OCI-LY3 (cell line): Measurements from ENCODE around the gene CIB4.

Source experiments
- H2AFZ ChIP-seq: fragments of 200-600, 300-600 bp; shearing (Covaris generic); 2 replicates; pipeline ENCODE4 v1.6.0; 2014; ENCODE audit warnings: antibody characterized with exemption, low read depth, low read length
- H3K27ac ChIP-seq: fragments of 200-600, 300-600 bp; sonication (generic); 2 replicates; pipeline ENCODE4 v1.5.1; 2014; ENCODE audit warnings: mild to moderate bottlenecking, low read length, moderate library complexity, mixed read lengths
- H3K27me3 ChIP-seq: fragments of 200-600, 300-600 bp; sonication (generic); 2 replicates; pipeline ENCODE4 v1.6.1; 2014; ENCODE audit warnings: low read depth, low read length, mixed read lengths
- H3K36me3 ChIP-seq: fragments of 200-600, 300-600 bp; sonication (generic); replicated peaks from 2 replicates; pipeline ENCODE3; 2014; ENCODE audit warnings: low read depth, low read length, mixed read lengths
- H3K4me1 ChIP-seq: fragments of 300-600, 200-600 bp; sonication (generic); 2 replicates; pipeline ENCODE4 v1.6.1; 2014; ENCODE audit warnings: low read length, mixed read lengths
- H3K4me2 ChIP-seq: fragments of 200-600, 300-600 bp; sonication (generic); 2 replicates; pipeline ENCODE4 v1.6.1; 2014; ENCODE audit warnings: low read length, mixed read lengths
- H3K4me3 ChIP-seq: fragments of 300-600, 200-600 bp; sonication (generic); 2 replicates; pipeline ENCODE4 v1.5.1; 2014; ENCODE audit warnings: antibody characterized with exemption, mild to moderate bottlenecking, low read length, moderate library complexity
- H3K79me2 ChIP-seq: fragments of 300-600, 200-600 bp; shearing (Covaris generic); 2 replicates; pipeline ENCODE4 v1.6.1; 2014; ENCODE audit warnings: mild to moderate bottlenecking, low read length, mixed read lengths
- H3K9ac ChIP-seq: fragments of 300-600, 200-600 bp; shearing (Covaris generic); 2 replicates; pipeline ENCODE4 v1.6.0; 2014; ENCODE audit warnings: mild to moderate bottlenecking, low read length, moderate library complexity
- H3K9me3 ChIP-seq: fragments of 200-600, 300-600 bp; shearing (Covaris generic); 2 replicates; pipeline ENCODE4 v1.6.1; 2014; ENCODE audit warnings: low read length, mixed read lengths; ENCODE audit not compliant: insufficient read depth
- H4K20me1 ChIP-seq: fragments of 200-600, 300-600 bp; sonication (generic); 2 replicates; pipeline ENCODE4 v1.6.1; 2016; ENCODE audit warnings: low read length, mixed read lengths; ENCODE audit not compliant: insufficient read depth
- EZH2phosphoT487 ChIP-seq: fragments of 200-600 bp; shearing (Covaris generic); IDR thresholded peaks from 2 replicates; pipeline ENCODE4 v1.6.1; 2018; ENCODE audit warnings: antibody characterized with exemption, mixed run types, low read depth
- TF ChIP-seq, protein P1 (sequence below): fragments of 200-600, 300-600 bp; sonication (generic); IDR thresholded peaks from 2 replicates; pipeline ENCODE4 v1.5.1; 2014; ENCODE audit warnings: antibody characterized with exemption, low read length, low read depth

Gene CIB4

DNA sequence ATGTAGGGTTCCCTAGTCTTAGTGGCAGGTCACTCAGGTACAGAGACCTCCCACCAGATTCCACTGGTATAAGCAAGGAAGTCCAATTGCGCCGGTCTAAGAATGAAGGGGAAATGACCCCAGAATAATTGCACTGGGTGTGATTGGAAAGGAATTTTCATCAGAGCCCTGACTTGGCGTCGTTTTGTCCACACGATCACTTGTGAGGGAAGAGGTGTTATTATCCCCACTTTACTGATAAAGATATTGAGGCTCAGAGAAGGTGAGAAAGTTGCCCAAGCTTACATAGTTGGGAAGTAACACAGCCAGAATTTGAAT is 61.5 kb downstream of the CIB4 start:
- Histone ChIP-seq H3K79me2 (no peaks in the 10 kb centered on the region), H3K36me3 (no peaks in the 10 kb centered on the region), H3K4me3 (no peak overlapping the region), H2AFZ (no peak overlapping the region), H4K20me1 (no peaks in the 10 kb centered on the region), H3K9ac (no peak overlapping the region), H3K27me3 (peaks cover 76% of the 10 kb centered on the region), H3K27ac (no peak overlapping the region), H3K4me2 (no peak overlapping the region), H3K9me3 (no peaks in the 10 kb centered on the region), H3K4me1 (peaks cover 4% of the 10 kb centered on the region; the same call in 1 of the 2 replicates)
- TF ChIP-seq, protein P1, sequence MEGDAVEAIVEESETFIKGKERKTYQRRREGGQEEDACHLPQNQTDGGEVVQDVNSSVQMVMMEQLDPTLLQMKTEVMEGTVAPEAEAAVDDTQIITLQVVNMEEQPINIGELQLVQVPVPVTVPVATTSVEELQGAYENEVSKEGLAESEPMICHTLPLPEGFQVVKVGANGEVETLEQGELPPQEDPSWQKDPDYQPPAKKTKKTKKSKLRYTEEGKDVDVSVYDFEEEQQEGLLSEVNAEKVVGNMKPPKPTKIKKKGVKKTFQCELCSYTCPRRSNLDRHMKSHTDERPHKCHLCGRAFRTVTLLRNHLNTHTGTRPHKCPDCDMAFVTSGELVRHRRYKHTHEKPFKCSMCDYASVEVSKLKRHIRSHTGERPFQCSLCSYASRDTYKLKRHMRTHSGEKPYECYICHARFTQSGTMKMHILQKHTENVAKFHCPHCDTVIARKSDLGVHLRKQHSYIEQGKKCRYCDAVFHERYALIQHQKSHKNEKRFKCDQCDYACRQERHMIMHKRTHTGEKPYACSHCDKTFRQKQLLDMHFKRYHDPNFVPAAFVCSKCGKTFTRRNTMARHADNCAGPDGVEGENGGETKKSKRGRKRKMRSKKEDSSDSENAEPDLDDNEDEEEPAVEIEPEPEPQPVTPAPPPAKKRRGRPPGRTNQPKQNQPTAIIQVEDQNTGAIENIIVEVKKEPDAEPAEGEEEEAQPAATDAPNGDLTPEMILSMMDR: no peak
- no peak for TF ChIP-seq EZH2phosphoT487

DNA sequence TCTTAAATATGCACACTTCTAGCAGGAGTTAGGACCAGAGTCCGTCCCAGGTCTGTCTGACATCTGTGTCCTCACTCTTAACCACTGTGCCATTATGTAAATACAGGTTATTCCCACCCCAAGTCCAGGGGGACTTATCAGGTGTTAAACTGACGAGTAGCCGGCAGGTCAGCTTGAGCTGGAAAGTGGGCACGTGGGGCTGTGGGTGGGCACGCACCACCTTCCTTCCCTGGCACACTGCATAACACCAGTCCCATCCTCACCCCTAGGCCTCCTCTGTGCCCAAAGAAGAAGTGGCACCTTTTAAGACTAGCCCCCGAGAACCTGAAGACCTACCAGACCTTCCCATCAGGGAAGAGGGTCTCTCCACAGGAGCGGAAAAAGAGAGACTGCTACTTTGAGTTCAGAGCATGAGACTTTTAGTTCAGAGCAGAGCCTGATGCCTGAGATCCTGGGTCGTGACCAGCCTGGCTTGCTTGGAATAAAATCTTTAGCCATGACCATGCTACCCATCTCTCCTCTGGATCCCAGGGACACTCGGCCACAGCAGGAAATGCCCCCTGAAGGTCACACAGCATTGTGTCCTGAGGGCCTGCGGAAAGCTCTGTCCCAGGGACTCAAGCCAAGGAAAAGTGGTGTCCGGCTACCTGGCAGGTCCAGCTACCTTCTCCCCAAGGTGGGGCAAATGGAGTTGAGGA is 62.0 kb downstream of the CIB4 start:
- Histone ChIP-seq H3K9me3 (no peaks in the 10 kb centered on the region), H3K4me1 (no peaks in the 10 kb centered on the region), H3K27me3 (peaks cover 75% of the 10 kb centered on the region)

DNA sequence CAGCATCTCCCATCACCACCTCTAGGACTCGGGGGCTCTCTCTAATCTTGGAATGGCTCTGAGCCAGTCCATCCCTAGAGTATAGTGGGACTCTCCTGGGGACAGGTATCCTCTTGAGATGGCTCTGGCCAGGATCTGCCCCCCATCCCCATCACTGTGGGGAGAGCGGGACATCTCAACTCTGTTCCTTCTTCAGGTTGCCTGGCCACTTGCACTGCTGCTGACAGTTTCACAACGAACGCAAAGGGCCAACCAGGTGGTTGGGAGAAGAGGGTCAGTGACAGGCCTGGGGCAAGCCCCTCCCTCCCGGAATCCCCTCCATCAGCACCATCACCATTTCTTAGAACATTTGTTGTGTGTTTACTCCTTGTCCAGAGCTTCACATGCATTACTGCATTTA is 62.6 kb downstream of the CIB4 start:
- Histone ChIP-seq H3K9ac (no peak overlapping the region), H3K79me2 (no peaks in the 10 kb centered on the region), H3K4me3 (no peak overlapping the region), H3K9me3 (no peaks in the 10 kb centered on the region), H3K36me3 (no peaks in the 10 kb centered on the region), H3K27me3 (peaks cover 69% of the 10 kb centered on the region), H3K4me1 (no peaks in the 10 kb centered on the region), H2AFZ (no peak overlapping the region), H4K20me1 (no peaks in the 10 kb centered on the region), H3K4me2 (no peak overlapping the region), H3K27ac (no peak overlapping the region)
- TF ChIP-seq EZH2phosphoT487: no peak
- TF ChIP-seq, protein P1: no peak

More for the DNA sequence above, 62.0 kb downstream of the CIB4 start:
- no peak overlapping the region for H3K9ac ChIP-seq
- H3K4me3 ChIP-seq: no peak overlapping the region
- no peak overlapping the region for H3K4me2 ChIP-seq
- no peaks in the 10 kb centered on the region for H3K79me2 ChIP-seq
- H3K27ac ChIP-seq: no peak overlapping the region
- TF ChIP-seq, protein P1: no peak
- TF ChIP-seq EZH2phosphoT487: no peak
- H4K20me1 ChIP-seq: no peaks in the 10 kb centered on the region
- no peak overlapping the region for H2AFZ ChIP-seq
- H3K36me3 ChIP-seq: no peaks in the 10 kb centered on the region

DNA sequence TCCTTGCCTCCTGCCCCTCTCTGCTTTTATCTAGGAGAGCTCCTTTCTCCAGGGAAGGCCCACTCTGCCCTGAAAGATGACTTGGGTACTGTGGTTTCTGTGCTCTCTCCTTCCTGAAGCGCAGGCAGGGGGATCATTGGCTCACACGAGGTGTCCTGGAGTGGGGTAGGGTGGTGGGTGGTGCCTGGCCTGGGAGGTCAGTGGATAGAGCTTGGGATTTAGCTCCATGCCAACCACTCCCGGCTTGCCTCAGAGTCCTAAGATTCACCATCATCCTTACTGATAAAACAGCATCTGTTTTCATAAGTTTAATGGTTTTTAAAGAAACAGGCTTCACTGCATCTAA is 63.1 kb downstream of the CIB4 start:
- H3K9me3 ChIP-seq: no peaks in the 10 kb centered on the region
- TF ChIP-seq, protein P1: no peak
- TF ChIP-seq EZH2phosphoT487: no peak
- no peak overlapping the region for H3K27ac ChIP-seq
- no peaks in the 10 kb centered on the region for H3K4me1 ChIP-seq
- H3K9ac ChIP-seq: no peak overlapping the region
- H3K4me3 ChIP-seq: no peak overlapping the region
- no peaks in the 10 kb centered on the region for H3K36me3 ChIP-seq
- H3K4me2 ChIP-seq: no peak overlapping the region
- peaks cover 65% of the 10 kb centered on the region for H3K27me3 ChIP-seq
- no peaks in the 10 kb centered on the region for H3K79me2 ChIP-seq
- H4K20me1 ChIP-seq: no peaks in the 10 kb centered on the region
- H2AFZ ChIP-seq: no peak overlapping the region
